Measurements from ENCODE around the gene ZFAND3. TPM values are rescaled to one million over a fixed set of nuclear protein-coding genes. Genes with fewer than 3 reads are reported as not detected.
"Not testable (repeated sequence)": the region's sequence is repeated elsewhere in the genome, so short reads cannot be mapped to it uniquely, and the experiment has no call there.

The ZFAND3 gene
- total and polyA plus RNA-seq, 2 donors: 25.4 to 68.9 TPM

DNA sequence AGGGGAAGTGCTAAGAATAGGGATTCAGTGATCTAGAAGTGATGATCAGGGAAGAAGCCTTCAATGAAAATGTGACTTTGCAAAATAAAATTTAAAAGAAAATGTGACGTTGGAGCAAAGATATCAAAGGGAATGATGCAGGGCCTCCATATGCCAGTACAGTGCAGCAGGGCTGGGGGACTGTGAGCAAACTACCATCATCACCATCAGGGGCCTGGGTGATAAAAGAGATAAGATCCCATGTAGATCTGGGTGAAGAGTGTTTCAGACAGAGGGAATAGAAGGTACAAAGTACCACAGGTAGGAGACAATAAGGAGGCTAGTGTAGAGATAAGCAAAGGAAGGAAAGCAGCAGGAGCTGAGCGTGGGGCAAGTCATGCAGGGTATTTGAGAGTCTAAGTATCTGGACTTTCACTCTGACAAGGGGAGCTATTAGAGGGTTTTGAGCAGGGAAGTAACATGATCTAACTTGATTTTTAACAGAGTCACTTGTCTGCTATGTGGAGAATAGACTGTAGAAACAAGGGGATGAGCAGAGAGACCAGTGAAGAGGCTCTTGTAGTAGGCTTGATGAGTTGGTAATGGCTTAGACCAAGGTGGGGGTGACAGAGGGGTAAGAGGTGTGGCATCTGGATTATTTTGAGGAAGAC lies 295.6 kb downstream of the ZFAND3 start:
- no peak for DNase-seq (ENCODE audit: extremely low spot score)
- no peak overlapping the region for H3K27ac ChIP-seq (ENCODE audit: low read depth)
- 94% methylated on average over 2 of the region's 2 CpGs for WGBS
- no peaks in the 10 kb centered on the region for H3K36me3 ChIP-seq (ENCODE audit: insufficient read depth)
- H3K4me1 ChIP-seq (ENCODE audit: insufficient read depth): no peaks in the 10 kb centered on the region
- H3K4me3 ChIP-seq (ENCODE audit: low read depth, low read length): no peak overlapping the region

GRCh38 chr6:38115626-38116008 lies 296.1 kb downstream of the ZFAND3 start:
- 76% methylated on average over 3 of the region's 3 CpGs for WGBS
- Histone ChIP-seq H3K4me1 (ENCODE audit: insufficient read depth) (no peaks in the 10 kb centered on the region), H3K27ac (ENCODE audit: low read depth) (no peak overlapping the region), H3K36me3 (ENCODE audit: insufficient read depth) (no peaks in the 10 kb centered on the region), H3K4me3 (ENCODE audit: low read depth, low read length) (no peak overlapping the region)
- no peak for DNase-seq (ENCODE audit: extremely low spot score)

DNA sequence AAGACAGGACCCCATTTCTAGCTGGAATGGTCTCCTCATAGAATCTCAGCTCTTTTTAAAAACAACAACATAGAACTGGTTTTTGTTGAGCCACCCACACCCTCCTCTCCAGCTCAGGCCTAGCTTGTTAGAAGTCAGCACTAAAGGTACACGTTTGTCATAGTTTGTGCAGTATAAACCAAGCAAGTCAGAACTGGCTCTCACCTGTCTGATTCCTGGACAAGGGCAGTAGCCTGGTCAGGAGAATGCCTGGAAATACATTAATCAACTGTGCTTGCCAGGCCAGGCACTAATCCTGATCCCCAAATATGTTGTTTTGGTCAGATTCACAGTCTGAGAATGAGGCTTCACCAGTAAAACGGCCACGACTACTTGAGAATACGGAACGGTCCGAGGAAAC lies 296.7 kb downstream of the ZFAND3 start:
- Histone ChIP-seq H3K4me3 (ENCODE audit: low read depth, low read length) (no peak overlapping the region), H3K27ac (ENCODE audit: low read depth) (no peak overlapping the region), H3K4me1 (ENCODE audit: insufficient read depth) (no peaks in the 10 kb centered on the region), H3K36me3 (ENCODE audit: insufficient read depth) (no peaks in the 10 kb centered on the region)
- no peak for DNase-seq (ENCODE audit: extremely low spot score)
- WGBS: 90% methylated on average over 6 of the region's 6 CpGs

GRCh38 chr6:38117281-38117680 lies 297.8 kb downstream of the ZFAND3 start:
- H3K4me3 ChIP-seq (ENCODE audit: low read depth, low read length): no peak overlapping the region
- no peaks in the 10 kb centered on the region for H3K36me3 ChIP-seq (ENCODE audit: insufficient read depth)
- H3K4me1 ChIP-seq (ENCODE audit: insufficient read depth): no peaks in the 10 kb centered on the region
- no peak overlapping the region for H3K27ac ChIP-seq (ENCODE audit: low read depth)
- WGBS: 71% methylated on average over 1 of the region's 1 CpG
- DNase-seq (ENCODE audit: extremely low spot score): no peak

DNA sequence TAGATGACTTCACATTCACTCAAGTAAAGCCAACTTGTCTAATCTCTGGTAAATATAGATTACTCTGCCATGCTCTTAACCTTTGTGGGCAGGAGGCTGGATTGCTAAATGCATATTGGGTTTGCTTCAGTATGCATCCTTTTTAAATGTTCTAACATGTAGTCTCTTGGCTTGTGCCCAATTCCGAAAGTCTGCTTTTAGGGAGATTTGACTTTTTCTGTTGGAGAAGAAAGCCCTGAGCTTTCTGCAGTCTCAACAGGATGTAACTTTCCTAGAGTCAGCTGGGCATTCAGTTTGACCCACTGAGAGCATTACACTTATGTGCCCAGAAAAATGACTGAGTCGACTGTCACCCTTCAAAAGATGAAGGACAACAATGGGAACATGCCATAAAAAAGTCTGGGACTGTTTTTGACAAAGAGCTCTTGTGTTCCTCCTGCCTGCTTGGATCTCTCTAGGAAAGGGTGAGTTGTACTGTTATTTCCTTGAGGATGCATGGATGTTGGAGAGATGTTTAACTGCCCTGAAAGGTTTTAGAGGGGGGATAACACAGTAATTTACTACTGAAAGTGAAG lies 299.4 kb downstream of the ZFAND3 start:
- 77% methylated on average over 2 of the region's 2 CpGs for WGBS
- Histone ChIP-seq H3K36me3 (ENCODE audit: insufficient read depth) (no peaks in the 10 kb centered on the region), H3K4me3 (ENCODE audit: low read depth, low read length) (no peak overlapping the region), H3K27ac (ENCODE audit: low read depth) (no peak overlapping the region), H3K4me1 (ENCODE audit: insufficient read depth) (no peaks in the 10 kb centered on the region)
- DNase-seq (ENCODE audit: extremely low spot score): no peak

GRCh38 chr6:38119516-38119915 lies 300.0 kb downstream of the ZFAND3 start:
- H3K27ac ChIP-seq (ENCODE audit: low read depth): no peak overlapping the region
- WGBS: 73% methylated on average over 6 of the region's 6 CpGs
- DNase-seq (ENCODE audit: extremely low spot score): no peak

DNA sequence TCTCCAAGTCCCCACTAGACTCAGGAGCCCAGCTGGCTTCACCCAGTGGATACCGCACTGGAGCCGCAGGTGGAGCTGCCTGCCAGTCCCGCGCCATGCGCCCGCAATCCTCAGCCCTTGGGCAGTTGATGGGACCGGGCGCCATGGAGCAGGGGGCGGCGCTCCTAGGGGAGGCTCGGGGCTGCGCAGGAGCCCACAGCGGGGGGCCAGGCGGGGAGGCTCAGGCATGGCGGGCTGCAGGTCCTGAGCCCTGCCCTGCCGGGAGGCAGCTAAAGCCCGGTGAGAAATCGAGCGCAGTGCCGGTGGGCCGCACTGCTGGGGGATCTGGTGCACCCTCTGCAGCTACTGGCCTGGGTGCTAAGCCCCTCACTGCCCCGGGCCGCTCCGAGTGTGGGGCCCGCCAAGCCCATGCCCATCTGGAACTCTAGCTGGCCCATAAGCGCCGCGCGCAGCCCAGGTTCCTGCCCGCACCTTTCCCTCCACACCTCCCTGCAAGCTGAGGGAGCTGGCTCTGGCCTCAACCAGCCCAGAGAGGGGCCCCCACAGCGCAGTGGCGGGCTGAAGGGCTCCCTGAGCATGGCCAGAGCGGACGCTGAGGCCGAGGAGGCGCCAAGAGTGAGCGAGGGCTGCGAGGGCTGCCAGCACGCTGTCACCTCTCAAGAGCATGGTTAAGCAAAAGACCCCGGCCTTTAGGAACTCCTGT lies 304.8 kb downstream of the ZFAND3 start:
- WGBS: 97% methylated on average over 40 of the region's 40 CpGs
- not testable (repeated sequence) for H3K4me1 ChIP-seq (ENCODE audit: insufficient read depth); H3K36me3 ChIP-seq (ENCODE audit: insufficient read depth); H3K27ac ChIP-seq (ENCODE audit: low read depth); DNase-seq (ENCODE audit: extremely low spot score); H3K4me3 ChIP-seq (ENCODE audit: low read depth, low read length)

More at GRCh38 chr6:38119516-38119915, 300.0 kb downstream of the ZFAND3 start:
- Histone ChIP-seq H3K36me3 (ENCODE audit: insufficient read depth) (no peaks in the 10 kb centered on the region), H3K4me1 (ENCODE audit: insufficient read depth) (no peaks in the 10 kb centered on the region), H3K4me3 (ENCODE audit: low read depth, low read length) (no peak overlapping the region)

DNA sequence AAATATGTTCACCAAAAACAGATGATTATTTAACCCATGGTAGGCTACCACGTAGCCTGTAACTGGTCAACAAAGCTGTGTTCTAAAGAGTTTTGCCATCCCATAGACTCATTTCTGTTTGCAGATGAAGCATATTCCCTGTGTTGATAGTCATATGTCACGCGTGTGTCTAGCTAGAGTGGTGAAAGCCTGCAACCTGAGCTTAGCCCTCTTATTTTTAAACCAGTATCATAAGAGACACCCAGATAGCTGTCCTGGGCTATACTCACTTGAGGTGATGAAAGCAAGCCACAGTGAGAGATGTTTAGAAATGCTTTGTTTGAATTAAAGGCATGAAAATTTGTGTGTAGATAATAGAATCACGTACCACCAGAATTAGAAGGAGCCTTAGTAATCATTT lies 307.8 kb downstream of the ZFAND3 start:
- Histone ChIP-seq H3K4me3 (ENCODE audit: low read depth, low read length) (no peak overlapping the region), H3K36me3 (ENCODE audit: insufficient read depth) (no peaks in the 10 kb centered on the region), H3K27ac (ENCODE audit: low read depth) (no peak overlapping the region), H3K4me1 (ENCODE audit: insufficient read depth) (no peaks in the 10 kb centered on the region)
- no peak for DNase-seq (ENCODE audit: extremely low spot score)
- WGBS: 97% methylated on average over 4 of the region's 4 CpGs

GRCh38 chr6:38131527-38131965 lies 312.0 kb downstream of the ZFAND3 start:
- H3K4me3 ChIP-seq (ENCODE audit: low read depth, low read length): no peak overlapping the region
- H3K36me3 ChIP-seq (ENCODE audit: insufficient read depth): no peaks in the 10 kb centered on the region
- no peak for DNase-seq (ENCODE audit: extremely low spot score)
- no peaks in the 10 kb centered on the region for H3K4me1 ChIP-seq (ENCODE audit: insufficient read depth)
- H3K27ac ChIP-seq (ENCODE audit: low read depth): no peak overlapping the region

DNA sequence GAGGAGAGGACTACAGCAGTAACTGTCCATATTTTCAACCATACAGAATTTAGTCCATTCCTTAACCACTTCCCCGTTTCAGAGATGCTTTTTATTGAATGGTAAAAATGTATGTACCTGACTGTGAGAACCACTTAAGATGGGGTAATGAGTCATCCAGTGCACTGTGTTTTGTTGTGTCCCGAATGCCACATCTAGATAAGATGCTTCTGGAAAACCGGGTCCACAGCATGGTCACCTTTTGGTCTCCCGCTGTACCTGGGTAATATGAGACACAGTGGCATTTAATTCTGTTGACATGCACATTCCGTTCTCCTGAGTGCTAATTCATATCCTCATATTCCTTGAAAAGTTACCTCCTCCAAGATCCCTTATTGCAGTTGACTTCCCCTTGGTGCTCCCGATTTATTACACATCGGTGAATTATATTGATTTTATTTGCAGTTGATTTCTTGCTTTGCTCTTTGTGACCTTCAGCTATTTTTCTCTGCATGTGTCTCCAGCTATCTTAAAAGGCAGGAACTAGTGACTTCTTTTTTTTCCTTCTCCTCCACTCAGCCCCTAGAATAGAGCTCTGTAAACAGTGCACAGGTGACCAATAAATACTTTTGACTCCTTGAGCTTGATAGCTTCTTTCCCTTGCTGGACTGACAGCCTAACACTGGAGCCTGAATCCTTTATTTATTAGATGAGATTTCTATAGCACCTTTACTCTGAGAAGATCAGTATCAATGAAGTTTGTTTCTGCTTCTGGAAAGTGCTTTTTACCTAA lies 314.6 kb downstream of the ZFAND3 start:
- no peaks in the 10 kb centered on the region for H3K4me1 ChIP-seq (ENCODE audit: insufficient read depth)
- no peaks in the 10 kb centered on the region for H3K36me3 ChIP-seq (ENCODE audit: insufficient read depth)
- DNase-seq (ENCODE audit: extremely low spot score): no peak
- H3K4me3 ChIP-seq (ENCODE audit: low read depth, low read length): no peak overlapping the region
- 90% methylated on average over 7 of the region's 7 CpGs for WGBS
- H3K27ac ChIP-seq (ENCODE audit: low read depth): no peak overlapping the region

GRCh38 chr6:38134704-38135088 lies 315.2 kb downstream of the ZFAND3 start:
- DNase-seq (ENCODE audit: extremely low spot score): no peak
- H3K36me3 ChIP-seq (ENCODE audit: insufficient read depth): no peaks in the 10 kb centered on the region
- H3K4me3 ChIP-seq (ENCODE audit: low read depth, low read length): no peak overlapping the region
- WGBS: 57% methylated on average over 4 of the region's 4 CpGs
- H3K4me1 ChIP-seq (ENCODE audit: insufficient read depth): no peaks in the 10 kb centered on the region
- no peak overlapping the region for H3K27ac ChIP-seq (ENCODE audit: low read depth)

DNA sequence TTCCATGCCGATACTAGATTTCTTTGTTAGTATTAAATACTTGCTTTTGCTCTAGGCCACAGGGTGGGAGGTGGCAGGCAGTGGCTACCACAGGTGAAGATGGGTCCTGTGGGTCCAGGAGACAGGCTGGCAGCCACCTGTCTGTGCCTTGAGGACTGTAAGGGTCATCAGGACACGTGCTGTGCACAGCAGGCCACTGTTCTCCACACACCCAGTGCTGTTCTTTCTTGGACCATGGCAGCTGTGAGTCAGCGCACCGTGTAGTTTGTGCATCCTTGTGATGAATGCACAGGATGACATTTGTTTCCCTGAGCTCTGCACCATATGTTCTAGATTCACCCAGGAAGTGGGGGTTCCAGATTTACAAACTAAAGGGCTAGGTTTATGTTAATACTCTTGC lies 317.0 kb downstream of the ZFAND3 start:
- H3K36me3 ChIP-seq (ENCODE audit: insufficient read depth): no peaks in the 10 kb centered on the region
- no peak overlapping the region for H3K4me3 ChIP-seq (ENCODE audit: low read depth, low read length)
- DNase-seq (ENCODE audit: extremely low spot score): no peak
- H3K4me1 ChIP-seq (ENCODE audit: insufficient read depth): no peaks in the 10 kb centered on the region
- H3K27ac ChIP-seq (ENCODE audit: low read depth): no peak overlapping the region
- 88% methylated on average over 4 of the region's 4 CpGs for WGBS

- Histone ChIP-seq H3K4me3 (ENCODE audit: low read depth, low read length) (no peak overlapping the region), H3K27ac (ENCODE audit: low read depth) (no peak overlapping the region), H3K36me3 (ENCODE audit: insufficient read depth) (no peaks in the 10 kb centered on the region), H3K4me1 (ENCODE audit: insufficient read depth) (no peaks in the 10 kb centered on the region)
- DNase-seq (ENCODE audit: extremely low spot score): no peak
- WGBS: 90% methylated on average over 8 of the region's 8 CpGs
Observed at GRCh38 chr6:38137608-38138265, 318.2 kb downstream of the ZFAND3 start.
